Lower leg skin (tissue), 4 donors: ENCODE measurements around the gene HRG. TPM values are rescaled to one million over a fixed set of nuclear protein-coding genes. Genes with fewer than 3 reads are reported as not detected.

Experiments used
- DNase-seq, 2 donors: peaks; one replicate each; pipeline ENCODE4 v3.0.0-alpha.2; 2019; ENCODE audit warnings: low spot score in 2 of 2
- H3K4me3 ChIP-seq: fragments of 200-600 bp; sonication (generic); 2 replicates; pipeline ENCODE4 v1.5.1; 2017; ENCODE audit warnings: mild to moderate bottlenecking, low read depth; ENCODE audit not compliant: poor library complexity, severe bottlenecking
- POLR2A ChIP-seq, 2 donors: fragments of 450-650 bp; IDR thresholded peaks; one replicate each; pipeline ENCODE4 v1.6.1; 2016 to 2017; ENCODE audit warnings: antibody characterized with exemption in 2 of 2, mild to moderate bottlenecking in 1 of 2, moderate library complexity in 1 of 2
- WGBS, 2 donors: methylation state at CpG; one replicate each; pipeline ENCODE4 v1.1.5; 2018; 5-methylcytosine and 5-hydroxymethylcytosine counted together
- intact Hi-C: fragments of 100-400 bp; cut with DNase I; formaldehyde crosslinking; loops from one replicate; pipeline ENCODE4 v1.15.0; 2023; ENCODE audit warnings: low total_unique reads
- total RNA-seq, 4 donors: library from RNA; depleted of rRNA; stranded (reverse); fragments of >200 nt; gene quantifications; one replicate each; pipeline ENCODE4 v1.1.0, GENCODE V29; 2016
- TF ChIP-seq, protein P1 (sequence below), 3 donors: fragments of 450-650 bp; IDR thresholded peaks; one replicate each; pipeline ENCODE4 v1.5.1; 2016; ENCODE audit warnings: antibody characterized with exemption in 3 of 3, mild to moderate bottlenecking in 3 of 3, moderate library complexity in 2 of 3

Gene HRG, protein sequence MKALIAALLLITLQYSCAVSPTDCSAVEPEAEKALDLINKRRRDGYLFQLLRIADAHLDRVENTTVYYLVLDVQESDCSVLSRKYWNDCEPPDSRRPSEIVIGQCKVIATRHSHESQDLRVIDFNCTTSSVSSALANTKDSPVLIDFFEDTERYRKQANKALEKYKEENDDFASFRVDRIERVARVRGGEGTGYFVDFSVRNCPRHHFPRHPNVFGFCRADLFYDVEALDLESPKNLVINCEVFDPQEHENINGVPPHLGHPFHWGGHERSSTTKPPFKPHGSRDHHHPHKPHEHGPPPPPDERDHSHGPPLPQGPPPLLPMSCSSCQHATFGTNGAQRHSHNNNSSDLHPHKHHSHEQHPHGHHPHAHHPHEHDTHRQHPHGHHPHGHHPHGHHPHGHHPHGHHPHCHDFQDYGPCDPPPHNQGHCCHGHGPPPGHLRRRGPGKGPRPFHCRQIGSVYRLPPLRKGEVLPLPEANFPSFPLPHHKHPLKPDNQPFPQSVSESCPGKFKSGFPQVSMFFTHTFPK
- total RNA-seq, result under 1 TPM in 2 of 4 donors, not detected in 2; 0.10 to 0.34 TPM

DNA sequence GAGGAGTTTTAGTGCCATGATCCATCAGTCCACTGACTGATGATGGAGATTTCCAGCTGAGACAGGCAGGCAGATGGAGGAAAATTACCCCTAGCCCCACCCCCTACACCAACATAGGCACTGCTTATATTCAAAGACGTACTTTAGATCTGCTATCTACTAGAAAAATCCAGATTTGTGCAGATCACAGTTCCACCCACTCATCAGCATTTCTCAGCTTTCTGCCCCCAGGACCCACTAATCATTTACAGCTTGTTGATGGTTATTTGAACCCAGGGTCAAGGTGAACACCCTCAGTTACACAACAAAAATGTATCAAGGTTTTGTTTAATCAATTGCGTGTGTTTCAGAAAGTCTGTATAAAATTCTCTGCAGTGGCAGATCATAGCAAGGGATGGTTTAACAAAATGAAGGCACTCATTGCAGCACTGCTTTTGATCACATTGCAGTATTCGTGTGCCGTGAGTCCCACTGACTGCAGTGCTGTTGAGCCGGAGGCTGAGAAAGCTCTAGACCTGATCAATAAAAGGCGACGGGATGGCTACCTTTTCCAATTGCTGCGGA lies at the start of gene HRG:
HRG (plus strand) TSS at position 390 of the 564 bp plus-strand sequence; CDS start at position 408, 18 bp downstream.
- TF ChIP-seq POLR2A (IDR thresholded peaks at IDR 0.05), result no peak
- TF ChIP-seq, protein P1, sequence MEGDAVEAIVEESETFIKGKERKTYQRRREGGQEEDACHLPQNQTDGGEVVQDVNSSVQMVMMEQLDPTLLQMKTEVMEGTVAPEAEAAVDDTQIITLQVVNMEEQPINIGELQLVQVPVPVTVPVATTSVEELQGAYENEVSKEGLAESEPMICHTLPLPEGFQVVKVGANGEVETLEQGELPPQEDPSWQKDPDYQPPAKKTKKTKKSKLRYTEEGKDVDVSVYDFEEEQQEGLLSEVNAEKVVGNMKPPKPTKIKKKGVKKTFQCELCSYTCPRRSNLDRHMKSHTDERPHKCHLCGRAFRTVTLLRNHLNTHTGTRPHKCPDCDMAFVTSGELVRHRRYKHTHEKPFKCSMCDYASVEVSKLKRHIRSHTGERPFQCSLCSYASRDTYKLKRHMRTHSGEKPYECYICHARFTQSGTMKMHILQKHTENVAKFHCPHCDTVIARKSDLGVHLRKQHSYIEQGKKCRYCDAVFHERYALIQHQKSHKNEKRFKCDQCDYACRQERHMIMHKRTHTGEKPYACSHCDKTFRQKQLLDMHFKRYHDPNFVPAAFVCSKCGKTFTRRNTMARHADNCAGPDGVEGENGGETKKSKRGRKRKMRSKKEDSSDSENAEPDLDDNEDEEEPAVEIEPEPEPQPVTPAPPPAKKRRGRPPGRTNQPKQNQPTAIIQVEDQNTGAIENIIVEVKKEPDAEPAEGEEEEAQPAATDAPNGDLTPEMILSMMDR (IDR thresholded peaks at IDR 0.05), result no peak
- no peak within 1 kb of the TSS for H3K4me3 ChIP-seq
- DNase-seq, result no peak
- intact Hi-C loops, result no loop called here
- WGBS, 2 donors, result 81 to 83% methylated on average over 8 of the region's 8 CpGs

DNA sequence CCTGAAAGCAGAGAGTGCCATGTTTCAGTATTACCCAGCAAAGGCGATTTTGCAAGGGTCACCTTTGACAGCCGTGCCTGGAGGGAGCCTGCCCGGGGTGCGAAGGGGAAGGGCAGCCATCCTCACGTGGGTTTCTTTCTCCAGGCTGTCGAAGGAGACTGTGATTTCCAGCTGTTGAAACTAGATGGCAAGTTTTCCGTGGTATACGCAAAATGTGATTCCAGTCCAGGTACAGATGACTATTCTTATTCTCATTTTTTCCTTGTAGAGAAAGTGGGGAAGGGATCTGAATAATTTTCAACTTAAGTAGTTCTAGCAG lies 49.6 kb upstream of the HRG start:
- WGBS, 2 donors, result 75 to 83% methylated on average over 8 of the region's 8 CpGs
- intact Hi-C loops, result loop anchor here (10.0 kb wide), 2 partner anchors 139 to 209 kb away; no protein-coding TSS in a partner anchor
- H3K4me3 ChIP-seq, result no peak overlapping the region
- DNase-seq, result no peak
- TF ChIP-seq, protein P1 (IDR thresholded peaks at IDR 0.05), result no peak
- TF ChIP-seq POLR2A (IDR thresholded peaks at IDR 0.05), result no peak

DNA sequence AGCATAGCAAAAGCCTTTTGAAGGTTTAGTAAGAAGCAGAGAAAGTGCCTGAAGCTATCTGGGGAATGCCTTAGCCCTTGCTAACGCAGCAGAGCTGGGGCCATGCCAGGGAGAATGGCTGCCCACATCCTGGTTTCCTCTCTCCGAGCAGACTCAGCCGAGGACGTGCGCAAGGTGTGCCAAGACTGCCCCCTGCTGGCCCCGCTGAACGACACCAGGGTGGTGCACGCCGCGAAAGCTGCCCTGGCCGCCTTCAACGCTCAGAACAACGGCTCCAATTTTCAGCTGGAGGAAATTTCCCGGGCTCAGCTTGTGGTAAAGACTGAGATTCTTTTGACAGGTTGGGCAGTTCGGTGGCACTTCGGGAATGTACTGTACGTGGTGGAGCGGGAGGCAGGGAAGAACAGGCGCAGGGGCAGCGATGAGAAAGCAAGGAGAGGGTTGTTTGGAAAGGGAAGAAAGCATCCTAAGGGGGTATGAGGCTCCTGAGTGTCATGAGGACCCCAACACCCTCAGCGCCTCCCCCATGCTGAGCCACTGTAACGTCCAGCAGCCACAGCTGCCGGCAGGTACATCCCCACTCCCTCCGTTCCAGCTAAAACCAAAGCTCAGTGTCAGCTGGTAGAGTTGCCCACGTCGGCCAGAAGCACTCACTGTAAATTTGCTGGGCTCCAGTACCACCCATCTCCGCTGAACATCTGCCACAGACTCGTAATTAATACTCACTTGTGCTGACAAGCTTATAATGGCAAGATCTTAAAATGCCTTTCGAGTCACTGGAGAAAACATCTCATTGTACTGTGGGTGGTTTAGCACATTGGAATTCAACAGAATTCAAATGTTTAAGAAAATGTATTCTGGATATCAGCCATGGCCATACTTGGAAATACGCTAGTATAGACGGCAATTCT lies 48.5 kb upstream of the HRG start:
- H3K4me3 ChIP-seq, result no peak overlapping the region
- DNase-seq, result peak; percentile 84 to 96
- TF ChIP-seq, protein P1 (IDR thresholded peaks at IDR 0.05), result peak in 1 of 3 donors; percentile 72
- TF ChIP-seq POLR2A (IDR thresholded peaks at IDR 0.05), result no peak
- intact Hi-C loops, result loop anchor here (10.0 kb wide), 2 partner anchors 138 to 208 kb away; no protein-coding TSS in a partner anchor
- 7 to 9% methylated on average over 30 to 31 of the region's 31 CpGs for WGBS, 2 donors

DNA sequence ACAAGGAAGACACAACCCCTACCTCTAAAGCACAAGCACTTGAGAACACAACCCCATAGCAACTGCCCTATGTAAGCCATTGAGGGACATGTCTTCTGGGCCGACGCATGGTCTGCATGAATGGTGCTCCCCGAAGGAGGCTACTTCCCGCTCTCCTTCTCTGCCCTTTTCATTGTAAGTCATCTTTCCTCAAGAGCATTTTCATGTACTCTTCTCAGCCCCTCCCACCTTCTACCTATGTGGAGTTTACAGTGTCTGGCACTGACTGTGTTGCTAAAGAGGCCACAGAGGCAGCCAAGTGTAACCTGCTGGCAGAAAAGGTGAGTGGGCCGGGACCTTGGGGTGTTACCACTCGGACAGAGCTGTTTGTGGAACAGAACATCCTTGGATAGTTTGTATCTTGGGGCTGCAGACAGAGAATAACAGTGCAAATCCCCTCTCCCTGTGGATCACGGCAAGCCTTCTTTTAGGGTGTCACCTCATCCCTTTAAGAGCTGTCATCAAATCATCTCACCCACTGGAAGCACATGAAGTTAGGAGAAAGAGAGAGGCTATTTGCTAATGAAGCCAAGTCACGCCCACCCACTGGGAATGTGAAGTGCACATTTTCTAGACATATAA lies 47.4 kb upstream of the HRG start:
- intact Hi-C loops, result loop anchor here (10.0 kb wide), 2 partner anchors 136 to 206 kb away; no protein-coding TSS in a partner anchor

More for the DNA sequence above, 47.4 kb upstream of the HRG start:
- no peak for TF ChIP-seq POLR2A (IDR thresholded peaks at IDR 0.05)
- TF ChIP-seq, protein P1 (IDR thresholded peaks at IDR 0.05), result no peak
- 87 to 88% methylated on average over 8 of the region's 8 CpGs for WGBS, 2 donors
- H3K4me3 ChIP-seq, result no peak overlapping the region
- DNase-seq, result no peak
